GM10266 (cell line): ENCODE measurements around the gene IGF1R.

Source experiments
- DNase-seq: peaks from one replicate; pipeline ENCODE4 v3.0.0; 2012; ENCODE audit errors: extremely low spot score
- CTCF ChIP-seq: IDR thresholded peaks from 2 replicates; pipeline ENCODE4 v1.5.1; 2012; ENCODE audit warnings: mild to moderate bottlenecking, low read depth; ENCODE audit not compliant: control insufficient read depth, insufficient read depth; ENCODE audit errors: missing control alignments

Gene IGF1R

GRCh38 chr15:98767692-98768091 lies 119.4 kb downstream of the IGF1R start:
- TF ChIP-seq CTCF, result no peak

GRCh38 chr15:98769867-98770266 lies 121.5 kb downstream of the IGF1R start:
- no peak for TF ChIP-seq CTCF

More at GRCh38 chr15:98767692-98768091, 119.4 kb downstream of the IGF1R start:
- DNase-seq, result no peak

GRCh38 chr15:98770984-98771383 lies 122.6 kb downstream of the IGF1R start:
- TF ChIP-seq CTCF, result no peak
- DNase-seq, result no peak

More at GRCh38 chr15:98769867-98770266, 121.5 kb downstream of the IGF1R start:
- no peak for DNase-seq

GRCh38 chr15:98771541-98771940 lies 123.2 kb downstream of the IGF1R start:
- no peak for TF ChIP-seq CTCF
- no peak for DNase-seq

GRCh38 chr15:98772895-98773294 lies 124.6 kb downstream of the IGF1R start:
- TF ChIP-seq CTCF, result no peak
- no peak for DNase-seq

GRCh38 chr15:98773616-98774015 lies 125.3 kb downstream of the IGF1R start:
- no peak for TF ChIP-seq CTCF
- DNase-seq, result no peak

- no peak for TF ChIP-seq CTCF
- DNase-seq, result no peak
Observed at GRCh38 chr15:98774756-98775497, 126.6 kb downstream of the IGF1R start.
